ENCODE data around the gene RUNX1.

Gene RUNX1

DNA sequence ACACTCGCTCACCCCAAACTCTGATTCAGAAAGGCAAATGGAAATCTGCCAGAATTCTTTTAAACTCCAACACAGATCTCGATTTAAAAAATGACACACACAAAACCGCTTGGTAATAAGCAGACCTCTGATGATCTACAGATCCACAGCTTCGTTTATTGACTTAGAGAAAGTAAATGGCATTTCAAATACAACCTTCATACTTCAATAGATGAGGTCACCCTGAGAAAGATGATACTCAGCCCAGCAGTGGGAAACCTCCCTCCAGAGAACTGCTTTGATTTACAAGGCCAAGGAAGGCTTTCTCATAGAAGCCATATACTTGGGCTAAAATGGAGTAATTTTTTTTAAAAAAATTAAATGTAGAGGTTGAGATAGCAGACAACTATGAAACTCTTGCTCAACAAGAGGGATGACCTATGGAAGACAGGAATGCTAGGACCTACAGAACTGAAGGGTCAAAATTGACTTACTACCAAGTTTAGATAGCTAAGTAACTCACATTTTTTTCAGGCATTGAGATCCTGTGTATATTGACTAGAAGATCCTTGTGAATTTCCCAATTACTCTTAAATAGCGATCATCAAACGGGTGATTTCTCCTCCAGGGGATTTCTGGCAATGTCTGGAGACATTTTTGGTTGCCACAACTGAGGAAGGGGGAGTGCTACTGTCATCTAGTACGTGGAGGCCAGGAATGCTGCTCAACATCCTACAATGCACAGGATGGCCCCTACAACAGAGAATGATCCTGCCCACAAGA is 236.4 kb downstream of the RUNX1 start:
- TF ChIP-seq, protein P1, sequence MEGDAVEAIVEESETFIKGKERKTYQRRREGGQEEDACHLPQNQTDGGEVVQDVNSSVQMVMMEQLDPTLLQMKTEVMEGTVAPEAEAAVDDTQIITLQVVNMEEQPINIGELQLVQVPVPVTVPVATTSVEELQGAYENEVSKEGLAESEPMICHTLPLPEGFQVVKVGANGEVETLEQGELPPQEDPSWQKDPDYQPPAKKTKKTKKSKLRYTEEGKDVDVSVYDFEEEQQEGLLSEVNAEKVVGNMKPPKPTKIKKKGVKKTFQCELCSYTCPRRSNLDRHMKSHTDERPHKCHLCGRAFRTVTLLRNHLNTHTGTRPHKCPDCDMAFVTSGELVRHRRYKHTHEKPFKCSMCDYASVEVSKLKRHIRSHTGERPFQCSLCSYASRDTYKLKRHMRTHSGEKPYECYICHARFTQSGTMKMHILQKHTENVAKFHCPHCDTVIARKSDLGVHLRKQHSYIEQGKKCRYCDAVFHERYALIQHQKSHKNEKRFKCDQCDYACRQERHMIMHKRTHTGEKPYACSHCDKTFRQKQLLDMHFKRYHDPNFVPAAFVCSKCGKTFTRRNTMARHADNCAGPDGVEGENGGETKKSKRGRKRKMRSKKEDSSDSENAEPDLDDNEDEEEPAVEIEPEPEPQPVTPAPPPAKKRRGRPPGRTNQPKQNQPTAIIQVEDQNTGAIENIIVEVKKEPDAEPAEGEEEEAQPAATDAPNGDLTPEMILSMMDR (IDR thresholded peaks at IDR 0.05) = no peak
- no peak overlapping the region for H3K27ac ChIP-seq

DNA sequence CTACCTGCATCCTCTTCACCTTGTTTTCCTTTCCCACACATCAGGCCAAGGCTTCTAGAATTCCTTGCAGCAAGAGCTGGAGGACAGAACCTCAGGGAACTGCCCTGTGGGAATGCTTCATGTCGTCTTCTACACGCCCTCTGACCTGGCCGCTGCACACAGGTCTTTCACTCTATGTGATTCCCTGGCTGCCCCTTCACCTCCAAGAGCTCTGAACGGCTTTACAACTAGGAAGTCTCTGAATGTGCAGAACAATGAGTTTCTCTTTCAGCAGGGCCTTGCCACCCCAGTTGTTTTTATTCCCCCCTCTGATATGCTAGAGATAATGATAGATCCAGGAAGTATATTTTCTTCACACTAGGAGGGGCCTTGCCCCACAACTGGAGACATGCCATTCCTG is 237.7 kb downstream of the RUNX1 start:
- Histone ChIP-seq H2AFZ (no peak overlapping the region), H3K27me3 (ENCODE audit: control insufficient read depth, insufficient read depth, low read length) (no peaks in the 10 kb centered on the region), H3K36me3 (ENCODE audit: control insufficient read depth, insufficient read depth, low read length) (no peaks in the 10 kb centered on the region), H3K9ac (no peak overlapping the region), H3K4me2 (ENCODE audit: low read length) (no peak overlapping the region), H3K9me3 (ENCODE audit: control insufficient read depth, low read length) (no peaks in the 10 kb centered on the region), H3K4me3 (ENCODE audit: low read depth, low read length) (no peak overlapping the region), H3K4me1 (no peaks in the 10 kb centered on the region), H3K27ac (no peak overlapping the region), H3K79me2 (no peaks in the 10 kb centered on the region)
- TF ChIP-seq, protein P1 (IDR thresholded peaks at IDR 0.05) = no peak

More for the DNA sequence above, 236.4 kb downstream of the RUNX1 start:
- Histone ChIP-seq H3K4me2 (ENCODE audit: low read length) (no peak overlapping the region), H3K4me1 (no peaks in the 10 kb centered on the region), H3K79me2 (no peaks in the 10 kb centered on the region), H2AFZ (no peak overlapping the region), H3K4me3 (ENCODE audit: low read depth, low read length) (no peak overlapping the region), H3K27me3 (ENCODE audit: control insufficient read depth, insufficient read depth, low read length) (no peaks in the 10 kb centered on the region), H3K36me3 (ENCODE audit: control insufficient read depth, insufficient read depth, low read length) (no peaks in the 10 kb centered on the region), H3K9ac (no peak overlapping the region), H3K9me3 (ENCODE audit: control insufficient read depth, low read length) (no peaks in the 10 kb centered on the region)

DNA sequence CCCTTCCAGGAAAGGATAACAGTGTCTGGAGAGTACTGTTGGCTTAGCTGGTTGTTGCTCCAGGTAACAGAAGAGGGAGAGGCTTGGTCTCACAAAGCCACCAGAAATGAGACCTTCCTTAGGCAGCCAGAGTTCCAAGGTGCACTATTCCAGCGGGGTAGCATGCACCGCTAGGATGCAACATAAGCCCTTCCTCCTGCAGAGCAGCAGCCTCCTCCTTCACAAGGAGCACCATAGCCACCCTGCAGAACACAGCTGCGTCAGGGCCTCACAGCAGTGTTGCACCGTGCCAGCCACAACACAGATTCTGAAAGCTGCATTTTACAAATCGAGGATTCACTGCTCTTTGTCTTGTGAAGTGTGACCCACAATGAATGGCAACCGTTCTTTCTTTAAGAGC is 238.3 kb downstream of the RUNX1 start:
- no peaks in the 10 kb centered on the region for H3K36me3 ChIP-seq (ENCODE audit: control insufficient read depth, insufficient read depth, low read length)
- H3K9ac ChIP-seq = no peak overlapping the region
- no peak overlapping the region for H3K4me3 ChIP-seq (ENCODE audit: low read depth, low read length)
- H2AFZ ChIP-seq = no peak overlapping the region
- no peaks in the 10 kb centered on the region for H3K9me3 ChIP-seq (ENCODE audit: control insufficient read depth, low read length)
- no peaks in the 10 kb centered on the region for H3K79me2 ChIP-seq
- H3K4me1 ChIP-seq = no peaks in the 10 kb centered on the region
- H3K27me3 ChIP-seq (ENCODE audit: control insufficient read depth, insufficient read depth, low read length) = no peaks in the 10 kb centered on the region
- H3K4me2 ChIP-seq (ENCODE audit: low read length) = no peak overlapping the region
- TF ChIP-seq, protein P1 (IDR thresholded peaks at IDR 0.05) = no peak
- no peak overlapping the region for H3K27ac ChIP-seq

DNA sequence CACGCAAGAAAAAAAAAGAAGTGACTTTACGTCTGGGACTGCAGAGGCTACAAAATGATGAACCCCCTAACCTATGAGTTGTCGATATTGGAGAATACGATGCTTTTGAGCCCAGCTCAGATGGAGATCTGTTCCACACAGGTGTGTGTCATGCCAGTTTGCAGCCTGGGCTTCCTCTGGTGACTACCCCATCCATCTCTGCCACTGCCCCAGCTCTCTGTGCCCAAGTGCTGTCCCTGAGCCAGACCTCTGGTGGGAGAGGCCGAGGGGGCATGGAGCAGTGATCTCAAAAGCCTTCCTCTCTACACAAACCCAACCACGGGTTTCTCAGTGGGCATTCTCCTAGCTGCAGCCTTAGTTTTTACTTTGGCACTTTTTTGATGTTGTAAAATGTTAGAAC is 239.3 kb downstream of the RUNX1 start:
- no peaks in the 10 kb centered on the region for H3K79me2 ChIP-seq
- H3K27ac ChIP-seq = no peak overlapping the region
- H3K4me1 ChIP-seq = no peaks in the 10 kb centered on the region
- no peak overlapping the region for H3K4me2 ChIP-seq (ENCODE audit: low read length)
- no peaks in the 10 kb centered on the region for H3K27me3 ChIP-seq (ENCODE audit: control insufficient read depth, insufficient read depth, low read length)
- TF ChIP-seq, protein P1 (IDR thresholded peaks at IDR 0.05) = no peak
- H2AFZ ChIP-seq = no peak overlapping the region
- H3K36me3 ChIP-seq (ENCODE audit: control insufficient read depth, insufficient read depth, low read length) = no peaks in the 10 kb centered on the region
- no peak overlapping the region for H3K4me3 ChIP-seq (ENCODE audit: low read depth, low read length)
- no peak overlapping the region for H3K9ac ChIP-seq
- no peaks in the 10 kb centered on the region for H3K9me3 ChIP-seq (ENCODE audit: control insufficient read depth, low read length)
